Neural progenitor cell (in vitro differentiated cells): Measurements from ENCODE around the gene CCDC169.

Experiments
- CTCF ChIP-seq: fragments of 200-600 bp; sonication (generic); IDR thresholded peaks from 2 replicates; pipeline ENCODE4 v1.5.1; 2017; ENCODE audit warnings: antibody characterized with exemption, mild to moderate bottlenecking
- EZH2 ChIP-seq: fragments of 200-600 bp; sonication (generic); IDR thresholded peaks from 2 replicates; pipeline ENCODE4 v1.6.1; 2017; ENCODE audit warnings: antibody characterized with exemption, mild to moderate bottlenecking, moderate library complexity
- EZH2phosphoT487 ChIP-seq: fragments of 200-600 bp; sonication (generic); IDR thresholded peaks from 2 replicates; pipeline ENCODE4 v1.6.1; 2017; ENCODE audit warnings: antibody characterized with exemption

- TF ChIP-seq CTCF (no peak), EZH2 (no peak), EZH2phosphoT487 (no peak)
Measured at GRCh38 chr13:36251526-36251925, 46.1 kb downstream of the CCDC169 start.
